Dedifferentiated amniotic fluid mesenchymal stem cell (primary cell): Measurements from ENCODE around the gene C1orf167.

ENCODE experiments used
- DNase-seq: peaks from one replicate; pipeline ENCODE4 v3.0.0-alpha.2; 2016; ENCODE audit errors: extremely low spot score

The C1orf167 gene

DNA sequence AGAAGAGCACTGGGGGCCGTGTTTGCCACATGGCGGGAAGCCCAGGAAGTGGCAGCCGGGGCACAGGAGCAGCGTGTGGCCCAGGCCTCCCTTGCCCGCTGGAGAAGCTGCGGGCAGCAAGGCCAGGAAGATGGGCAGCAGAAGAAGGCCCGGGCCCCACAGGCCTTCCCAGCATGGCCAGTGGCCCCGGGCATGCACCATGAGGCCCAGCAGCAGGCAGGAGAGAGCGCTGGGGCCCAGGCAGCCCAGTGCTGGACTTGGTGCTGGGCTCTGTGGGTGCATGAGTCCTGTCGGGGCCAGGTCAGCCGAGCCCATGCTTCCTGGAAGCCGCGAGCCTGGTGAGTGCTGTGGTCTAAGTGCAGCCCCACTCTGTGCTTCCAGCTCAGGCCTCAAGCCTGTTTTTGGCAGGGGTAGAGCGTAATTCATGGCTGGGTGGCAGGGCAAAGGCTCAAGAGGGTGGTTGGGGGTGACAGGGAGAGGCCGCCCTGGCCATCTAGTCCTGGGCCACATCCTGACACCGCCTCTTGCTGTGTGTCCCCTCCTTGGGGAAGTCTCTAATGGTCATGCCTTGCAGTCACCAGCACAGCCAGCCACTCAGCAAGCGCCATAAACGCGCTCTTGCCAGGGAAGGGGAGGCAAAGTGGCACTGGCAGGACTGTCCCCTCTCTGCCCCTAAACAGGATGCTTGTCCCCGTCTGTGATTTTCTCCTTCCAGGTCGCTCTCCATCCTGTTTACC, 22.4 kb downstream of the C1orf167 start:
- DNase-seq: no peak

DNA sequence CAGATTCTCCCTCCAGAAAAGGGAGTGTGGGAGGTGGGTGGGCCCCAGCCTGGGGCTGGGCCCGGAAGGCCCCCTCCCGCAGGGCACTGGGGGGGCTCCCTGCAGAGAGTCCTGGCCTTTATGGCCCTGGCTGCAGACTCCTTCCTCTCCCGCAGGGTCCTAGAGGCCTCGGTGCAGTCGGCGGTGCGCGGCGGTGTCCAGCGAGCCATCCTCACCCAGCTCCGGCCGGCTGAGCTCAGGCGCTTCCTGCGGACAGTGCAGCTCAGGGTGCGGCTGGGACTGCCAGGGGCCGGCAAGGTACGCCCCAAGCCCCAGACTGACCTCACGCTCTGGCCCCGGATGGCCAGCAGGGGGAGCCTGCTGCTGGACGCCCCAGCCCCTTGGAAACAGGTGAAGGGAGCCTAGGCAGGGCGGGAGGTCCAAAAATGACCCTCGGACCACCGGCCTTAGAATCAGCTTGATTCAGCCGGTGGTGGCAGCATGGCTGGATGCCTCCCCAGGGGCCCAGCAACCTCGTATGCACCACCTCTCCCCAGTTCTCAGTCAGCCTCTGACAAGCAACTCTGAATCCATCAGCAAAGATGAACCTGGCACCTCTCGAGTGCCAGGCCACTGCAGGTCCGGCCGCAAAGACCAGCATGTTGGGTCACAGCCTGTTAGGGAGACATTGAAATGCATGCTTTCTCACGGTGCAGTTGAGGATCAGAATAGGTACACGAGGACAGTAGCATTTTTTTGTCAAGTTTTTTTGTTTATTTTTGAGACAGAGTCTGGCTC, 23.2 kb downstream of the C1orf167 start:
- DNase-seq: no peak

DNA sequence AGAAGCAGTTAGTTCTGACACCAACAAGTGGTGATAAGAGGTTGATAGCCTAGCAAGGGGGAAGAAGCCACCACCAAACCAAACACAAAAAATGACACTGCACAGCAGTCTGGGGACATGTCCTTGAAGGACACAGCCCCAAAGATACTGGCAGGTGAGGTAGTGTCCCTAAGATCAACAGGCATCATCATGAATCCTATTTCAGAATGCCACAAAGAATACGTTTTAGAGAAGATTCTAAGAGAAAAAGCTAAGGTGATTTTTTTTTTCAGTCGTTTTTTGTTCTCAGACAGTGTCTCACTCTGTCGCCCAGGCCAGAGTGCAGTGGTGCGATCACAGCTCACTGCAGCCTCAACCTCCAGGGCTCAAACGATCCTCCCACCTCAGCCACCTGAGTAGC, 24.2 kb downstream of the C1orf167 start:
- no peak for DNase-seq

DNA sequence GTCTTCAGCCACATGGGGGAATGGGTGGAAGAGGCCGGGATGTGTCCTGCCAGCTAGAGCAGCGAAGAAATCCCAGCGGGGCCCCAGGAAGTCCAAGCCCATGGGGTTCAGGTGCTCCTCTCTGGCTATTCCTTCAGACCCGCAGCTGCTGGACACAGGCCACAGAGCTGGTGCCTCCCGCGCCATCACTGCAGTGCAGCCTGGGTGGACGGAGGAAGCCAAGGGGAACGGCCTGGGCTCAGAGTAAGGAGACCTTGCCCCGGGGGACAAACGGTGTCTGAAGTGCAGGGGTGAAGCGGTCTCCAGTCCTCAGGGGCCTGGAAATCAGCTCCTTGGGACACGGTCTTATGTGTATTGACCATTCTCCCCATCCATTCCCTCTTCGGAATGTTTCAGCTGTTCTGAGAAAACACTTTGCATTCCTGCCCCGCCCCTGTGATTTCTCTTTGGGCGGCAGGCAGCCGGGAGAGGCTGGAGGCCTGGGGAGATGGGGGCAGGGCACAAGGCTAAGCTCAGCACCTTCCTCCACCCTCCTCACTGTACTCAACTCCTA, 25.3 kb downstream of the C1orf167 start:
- DNase-seq: peak; percentile 56

DNA sequence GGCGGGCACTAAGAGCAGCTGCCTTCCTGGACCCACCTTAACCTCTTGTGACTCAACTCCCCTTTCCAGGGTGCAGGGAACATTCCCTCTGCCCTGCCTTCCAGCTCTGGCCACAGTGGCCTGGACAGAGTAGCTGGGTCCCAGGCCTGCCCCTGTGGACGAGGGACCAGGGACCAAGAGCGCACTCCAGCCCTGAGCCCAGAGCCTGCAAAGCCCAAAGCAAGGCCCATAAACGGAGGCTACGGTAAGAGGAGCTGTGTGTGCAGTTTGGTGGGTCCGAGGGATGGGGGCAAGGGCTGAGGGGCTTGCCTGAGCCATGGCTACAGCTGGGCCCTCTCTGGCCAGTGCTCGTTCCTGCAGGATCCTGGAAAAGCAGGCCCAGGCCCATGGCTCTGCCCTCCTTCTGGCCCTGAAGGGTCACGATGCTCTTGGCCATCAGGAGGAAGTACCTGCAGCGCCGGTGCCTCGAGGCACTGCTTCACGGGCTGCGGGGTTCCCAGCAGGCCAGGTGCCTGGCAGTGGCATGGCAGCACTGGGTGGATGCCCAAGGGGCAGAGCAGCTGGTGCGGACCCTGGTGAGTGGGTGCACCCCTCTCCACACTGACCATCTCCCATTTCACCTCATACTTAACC, 25.9 kb downstream of the C1orf167 start:
- DNase-seq: no peak

DNA sequence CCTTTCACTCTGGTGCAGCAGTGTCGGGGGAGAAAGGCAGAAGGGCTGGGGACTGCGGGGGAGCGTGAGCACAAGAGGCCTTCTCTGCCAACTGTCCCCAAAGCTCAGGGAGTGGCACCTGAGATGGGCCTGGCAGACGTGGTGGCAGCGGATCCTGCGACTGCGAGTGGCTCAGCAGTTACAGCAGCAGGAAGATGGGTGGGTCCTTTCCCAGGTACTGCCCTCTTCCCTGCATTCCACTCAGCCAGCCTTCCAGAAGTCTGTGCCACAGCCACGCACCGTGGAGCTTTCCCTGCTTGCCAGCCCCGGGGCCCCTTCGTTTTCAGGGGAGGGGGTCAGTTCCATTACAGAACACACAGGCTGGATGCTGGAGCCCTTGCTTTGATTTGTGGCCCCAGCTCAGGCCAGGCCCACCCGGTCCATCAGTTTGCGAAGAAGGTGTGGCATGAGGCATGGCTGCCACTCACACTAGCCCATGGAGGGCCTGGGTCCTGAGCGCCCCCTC, 26.6 kb downstream of the C1orf167 start:
- DNase-seq: no peak

DNA sequence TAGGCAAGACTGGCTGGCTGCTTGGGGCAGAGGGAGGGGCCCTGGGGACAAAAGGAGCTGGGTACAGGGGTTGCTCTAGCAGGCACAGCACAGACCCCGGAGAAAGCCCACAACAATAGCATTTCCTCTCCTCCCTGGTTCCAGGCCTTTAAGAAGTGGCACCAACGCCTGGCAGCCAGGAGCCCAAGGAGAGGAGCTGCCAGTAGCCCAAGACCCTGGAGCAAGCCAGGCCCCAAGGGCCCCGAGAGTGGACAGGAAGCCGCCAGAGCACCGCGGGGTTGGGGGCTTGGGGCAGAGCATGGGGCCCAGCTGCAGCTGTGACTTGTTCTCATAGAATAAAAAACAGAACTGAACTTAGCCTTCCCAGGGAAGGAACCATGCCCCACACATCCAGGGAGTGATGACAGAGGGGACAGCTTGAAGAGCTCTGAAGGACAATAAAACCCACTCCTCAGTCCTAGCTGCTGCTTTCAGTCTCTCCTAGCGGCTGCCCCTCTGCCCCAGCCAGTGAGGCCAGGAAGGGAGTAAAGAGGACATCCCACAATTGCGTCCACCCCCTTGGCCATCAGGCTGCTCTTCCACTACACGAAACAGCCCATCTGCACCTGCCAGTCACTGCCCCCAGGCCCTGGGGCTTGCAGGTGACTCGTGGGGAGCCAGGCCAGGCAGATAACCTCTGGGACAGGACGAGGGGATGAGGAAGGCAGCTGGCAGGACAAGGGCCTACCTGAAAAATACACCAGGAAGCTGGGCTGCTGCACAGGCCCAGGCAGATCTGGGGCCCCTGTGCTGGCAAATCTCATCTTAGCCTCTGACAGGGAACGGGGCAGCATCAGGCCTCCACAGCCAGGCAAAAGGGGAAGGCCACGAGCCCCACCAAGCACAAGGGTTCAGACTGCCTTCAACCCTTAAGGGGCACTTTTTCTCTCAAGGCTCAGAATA, 27.4 kb downstream of the C1orf167 start:
- DNase-seq: no peak

DNA sequence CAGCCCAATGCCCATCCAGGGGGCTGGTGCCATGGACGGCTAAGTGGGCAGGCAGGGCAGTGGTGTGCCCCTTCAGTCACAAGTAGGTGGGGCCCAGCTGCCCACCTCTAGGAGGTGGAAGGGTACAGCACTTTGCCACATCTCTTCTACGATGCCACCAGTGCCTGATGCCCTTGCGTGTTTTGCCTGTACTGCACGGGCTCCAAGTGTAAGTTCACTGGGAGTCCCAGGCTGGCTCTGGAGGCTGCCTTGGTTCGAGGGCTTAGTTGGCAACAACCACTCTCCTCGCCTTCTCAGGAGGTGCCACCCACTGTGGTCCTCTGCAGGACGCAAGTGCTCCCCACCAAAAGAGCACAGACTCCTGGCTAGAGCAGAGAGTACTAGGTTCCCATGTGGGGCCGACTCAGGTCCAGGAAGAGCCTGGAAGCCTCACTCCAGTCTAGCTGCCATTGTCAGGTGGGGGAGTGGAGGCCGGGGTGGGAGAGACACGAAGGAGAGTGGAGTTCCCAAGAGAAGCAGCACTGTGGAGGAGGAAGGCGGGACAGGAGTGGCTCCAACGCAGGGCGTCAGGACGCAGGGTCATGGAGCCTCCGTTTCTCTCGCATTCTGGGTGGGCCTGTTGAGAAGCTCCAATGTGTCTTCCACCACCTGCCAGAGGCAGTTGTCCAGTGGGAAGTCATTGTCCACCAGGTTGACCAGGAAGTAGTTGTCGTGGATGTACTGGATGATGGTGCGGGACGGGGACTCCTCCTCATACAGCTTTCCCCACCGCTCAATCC, 28.3 kb downstream of the C1orf167 start:
- DNase-seq: no peak

DNA sequence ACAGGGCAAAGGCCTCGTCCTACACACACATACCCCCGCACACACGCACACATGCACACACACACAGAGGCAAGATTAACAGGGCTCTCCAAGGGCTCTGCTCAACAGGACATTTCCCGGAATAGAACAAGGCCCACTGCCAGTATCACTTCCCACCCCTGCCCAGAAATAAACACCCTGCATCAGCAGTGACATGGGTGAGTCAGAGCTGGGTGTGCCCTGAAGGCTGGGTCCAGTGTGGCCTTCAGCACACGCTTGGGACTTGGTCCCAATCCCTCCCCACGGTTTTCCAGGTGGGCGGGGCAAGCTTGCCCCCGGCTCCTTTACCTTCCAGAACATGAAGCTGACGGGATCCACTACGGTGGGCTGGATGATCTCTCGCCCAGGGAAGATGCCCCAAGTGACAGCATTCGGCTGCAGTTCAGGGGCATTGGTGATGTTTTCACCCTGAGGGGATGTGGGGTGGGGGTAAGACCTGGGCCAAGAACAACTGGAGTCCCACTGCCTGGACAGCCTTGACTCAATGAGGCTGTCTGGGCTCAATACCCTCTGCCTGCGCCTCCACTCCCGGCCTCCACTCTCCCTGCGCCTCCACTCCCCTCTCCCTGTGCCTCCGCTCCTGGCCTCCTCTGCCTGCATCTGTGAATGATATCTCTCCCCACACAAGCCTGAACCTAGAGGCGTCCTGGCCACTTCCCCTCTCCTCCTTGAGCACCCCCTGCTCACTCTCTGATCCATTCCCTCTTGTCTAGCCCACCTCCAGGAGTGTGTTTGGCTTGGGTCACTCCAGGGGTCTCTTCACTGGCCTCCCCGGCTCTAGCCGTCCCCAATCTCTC, 29.1 kb downstream of the C1orf167 start:
- peak; percentile 84 for DNase-seq

DNA sequence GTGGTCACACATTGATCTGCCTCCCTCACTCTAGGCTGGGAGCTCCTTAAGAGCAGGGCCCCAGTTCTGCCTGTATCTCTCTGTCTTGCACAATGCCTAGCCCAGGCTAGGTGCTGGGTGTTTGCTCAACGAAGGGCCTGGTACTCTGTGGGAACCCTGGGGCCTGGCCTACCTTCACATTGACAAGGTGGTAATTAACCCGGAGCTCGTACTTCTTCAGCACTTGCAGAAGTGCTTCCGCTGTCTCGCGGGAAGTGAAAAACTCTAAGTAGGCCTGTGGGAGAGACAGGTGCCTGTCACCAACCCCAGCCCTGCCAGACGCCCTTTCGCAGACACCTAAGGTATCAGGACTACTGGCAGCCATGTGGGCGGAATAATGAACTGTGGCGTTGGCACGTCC, 30.1 kb downstream of the C1orf167 start:
- DNase-seq: no peak

DNA sequence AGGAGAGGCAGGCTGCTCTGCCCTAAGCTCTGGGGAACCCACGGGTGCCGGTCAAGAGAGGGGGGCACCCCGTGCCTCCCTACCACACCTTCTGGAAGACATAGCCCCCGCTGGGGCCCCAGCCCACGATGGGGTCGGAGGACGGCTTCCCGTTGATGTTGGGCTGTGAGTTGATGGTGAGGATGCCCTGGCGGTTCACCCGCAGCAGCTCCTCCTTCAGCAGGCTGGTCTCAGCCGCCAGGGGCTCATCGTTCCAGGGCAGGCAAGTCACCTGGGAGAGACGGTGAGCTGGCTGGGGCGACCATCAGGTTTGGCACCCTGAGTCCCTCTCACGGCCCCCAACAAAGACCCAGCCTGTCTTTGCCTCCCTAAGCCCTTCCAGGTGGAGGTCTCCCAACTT, 31.8 kb downstream of the C1orf167 start:
- DNase-seq: no peak

DNA sequence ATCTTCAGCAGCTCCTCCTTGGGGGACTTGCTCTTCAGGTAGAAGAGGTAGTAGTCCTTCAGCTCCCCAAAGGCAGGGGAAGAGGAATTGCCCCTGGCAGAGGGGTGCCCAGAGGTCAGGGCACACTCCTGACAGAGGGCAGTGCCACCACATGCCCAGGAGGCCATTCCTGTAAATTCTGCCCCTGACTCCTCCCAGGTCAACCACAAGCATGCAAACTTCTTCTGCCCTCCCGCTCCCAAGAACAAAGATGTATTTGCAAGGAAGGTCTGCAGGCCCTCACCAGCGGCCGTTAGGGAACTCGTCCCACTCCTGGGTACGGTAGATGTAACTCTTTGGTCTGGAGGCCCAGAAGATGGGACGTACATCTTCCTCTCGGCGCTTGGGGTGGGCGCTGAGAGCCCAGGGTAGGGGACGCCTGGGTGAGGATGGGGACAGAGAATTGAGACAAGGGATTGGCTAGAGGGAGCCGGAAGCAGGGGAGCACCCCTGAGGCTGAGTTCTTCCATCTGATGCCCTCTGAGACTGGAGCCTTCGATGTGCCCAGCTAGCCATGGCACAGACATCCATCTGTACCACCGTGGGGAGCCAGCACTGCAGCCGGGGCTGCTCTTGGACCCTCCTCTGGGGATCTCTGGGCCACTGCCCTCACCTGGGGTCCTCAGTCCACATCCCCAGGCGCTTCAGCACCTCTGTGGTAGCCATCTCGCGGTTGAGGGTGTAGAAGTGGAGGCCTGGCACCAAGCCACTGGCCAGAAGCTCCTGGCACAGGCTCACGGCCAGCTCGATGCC, 32.6 kb downstream of the C1orf167 start:
- no peak for DNase-seq

DNA sequence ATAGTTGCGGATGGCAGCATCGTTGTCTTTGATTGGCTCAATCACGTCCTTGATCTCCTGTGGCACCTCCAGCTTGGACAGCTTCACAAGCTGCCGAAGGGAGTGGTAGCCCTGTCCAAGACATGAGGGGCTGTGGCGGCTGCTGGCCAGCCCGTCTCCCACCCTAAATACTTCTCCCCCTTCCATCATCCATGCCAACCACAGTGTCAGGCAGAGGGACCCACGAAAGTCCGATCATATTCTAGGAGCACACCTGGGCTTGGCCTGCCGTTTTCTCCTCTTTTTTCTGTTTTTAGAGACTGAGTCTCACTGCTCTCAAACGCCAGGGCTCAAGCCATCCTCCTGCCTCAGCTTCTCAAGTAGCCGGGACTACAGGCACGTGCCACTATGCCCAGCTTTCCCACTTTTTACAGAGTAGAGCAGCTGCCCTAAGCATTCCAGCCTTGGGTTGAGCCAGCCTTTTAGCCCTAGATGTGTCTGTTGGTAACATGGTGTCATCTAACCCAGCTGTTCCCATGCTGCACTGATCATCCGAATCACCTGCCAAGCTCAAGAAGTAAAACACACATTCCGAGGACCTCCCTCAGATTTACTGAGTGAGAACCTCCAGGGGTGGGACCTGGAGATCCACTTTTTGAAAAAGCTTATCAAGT, 33.4 kb downstream of the C1orf167 start:
- no peak for DNase-seq

DNA sequence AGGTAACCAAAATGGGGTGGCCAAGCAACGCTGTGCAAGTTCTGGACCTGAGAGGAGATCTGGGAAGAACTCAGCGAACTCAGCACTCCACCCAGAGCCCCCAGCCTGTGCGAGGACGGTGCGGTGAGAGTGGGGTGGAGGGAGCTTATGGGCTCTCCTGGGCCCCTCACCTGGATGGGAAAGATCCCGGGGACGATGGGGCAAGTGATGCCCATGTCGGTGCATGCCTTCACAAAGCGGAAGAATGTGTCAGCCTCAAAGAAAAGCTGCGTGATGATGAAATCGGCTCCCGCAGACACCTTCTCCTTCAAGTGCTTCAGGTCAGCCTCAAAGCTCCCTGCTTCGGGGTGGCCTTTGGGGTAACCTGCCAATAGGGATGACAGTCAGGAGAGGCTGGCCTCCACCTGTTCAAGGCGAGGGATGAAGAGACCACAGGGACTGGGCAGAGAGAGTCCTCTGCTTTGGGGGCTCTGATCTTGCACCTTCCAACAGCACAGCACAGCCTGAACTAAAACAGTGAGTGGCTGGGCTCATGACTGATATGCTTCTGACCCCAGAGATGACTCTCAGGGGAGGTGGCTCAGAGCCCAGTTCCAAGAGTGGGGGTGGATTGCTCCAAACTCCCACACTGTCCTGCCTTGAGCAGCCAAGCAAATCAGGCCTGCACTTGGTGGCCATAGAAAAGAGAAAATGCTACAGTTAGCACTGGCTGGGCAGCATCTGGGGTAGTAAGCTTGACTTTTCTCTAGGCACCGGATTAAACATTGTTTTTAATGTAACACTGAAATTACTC, 34.2 kb downstream of the C1orf167 start:
- DNase-seq: no peak

DNA sequence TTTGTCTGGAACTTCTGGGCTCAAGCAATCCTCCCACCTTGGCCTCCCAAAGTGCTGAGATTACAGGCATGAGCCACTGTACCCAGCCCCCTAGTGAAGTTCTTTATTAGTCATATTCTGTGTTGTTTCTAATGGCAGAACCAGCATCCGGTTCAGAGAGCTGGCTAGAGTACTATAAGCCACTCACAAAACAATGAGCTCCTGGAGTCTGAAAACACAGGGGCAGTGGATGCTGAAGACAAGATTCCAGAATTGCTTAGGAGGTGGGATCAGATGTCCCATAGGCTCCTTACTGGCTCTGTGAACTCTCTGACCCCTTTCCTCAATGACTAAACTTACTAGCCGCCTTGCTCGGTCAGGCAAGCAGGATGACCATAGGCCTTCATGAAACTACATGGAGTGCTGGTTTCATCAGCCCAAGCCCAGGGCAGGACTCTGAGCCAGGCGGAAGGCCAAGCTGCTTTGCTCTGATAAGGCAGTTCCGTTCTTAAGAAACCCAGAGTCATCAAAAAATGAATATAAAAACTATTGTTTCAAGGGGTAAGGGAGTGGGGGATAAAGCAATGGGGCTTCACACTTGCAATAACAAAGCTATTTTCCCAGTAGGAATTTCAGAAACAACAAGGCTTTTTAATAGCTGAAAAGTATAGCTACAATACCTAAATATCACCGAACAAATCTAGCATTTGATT, 35.7 kb downstream of the C1orf167 start:
- no peak for DNase-seq

DNA sequence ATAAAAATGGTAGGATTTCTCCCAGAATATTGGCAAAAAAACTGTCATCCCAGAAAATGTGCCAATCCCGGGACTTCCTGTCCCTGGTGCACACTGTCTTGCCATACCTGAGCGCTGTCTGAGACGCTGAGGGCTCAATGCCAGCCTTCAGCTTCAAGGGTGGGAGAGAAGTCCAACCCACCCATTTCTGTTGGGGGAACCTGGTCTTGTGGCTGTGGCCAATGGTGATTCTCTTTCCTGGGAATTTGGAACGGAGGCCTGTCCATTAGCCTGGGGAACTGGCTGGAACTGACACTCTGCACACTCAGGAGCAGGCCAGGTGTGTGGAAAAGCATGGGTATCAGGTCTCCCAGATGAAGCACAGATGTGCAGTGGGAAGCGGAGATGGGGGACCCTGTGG, 37.1 kb downstream of the C1orf167 start:
- DNase-seq: no peak

DNA sequence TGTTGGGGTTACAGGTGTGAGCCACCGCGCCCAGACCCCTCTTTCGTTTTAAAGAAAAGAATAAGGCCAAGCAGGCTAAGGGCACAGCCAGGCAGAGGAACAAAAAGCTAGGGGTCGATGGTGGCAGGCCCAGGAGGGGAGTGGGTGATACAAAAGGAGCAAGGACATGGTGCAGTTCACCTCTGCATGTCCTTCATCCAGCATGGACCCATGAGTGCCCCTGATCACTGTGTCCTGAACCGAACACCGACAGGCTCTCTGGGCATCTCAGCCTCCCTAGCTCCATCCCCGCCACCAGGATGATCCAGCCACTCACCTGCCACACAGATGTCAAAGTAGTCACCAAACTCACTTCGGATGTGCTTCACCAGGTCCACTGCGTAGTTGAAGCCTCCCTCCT, 37.9 kb downstream of the C1orf167 start:
- no peak for DNase-seq
